ENCODE data around the gene SNTB2.
"Not testable (repeated sequence)": the region's sequence is repeated elsewhere in the genome, so short reads cannot be mapped to it uniquely, and the experiment has no call there.

Gene SNTB2

GRCh38 chr16:69239851-69240250, 52.9 kb downstream of the SNTB2 start:
- DNase-seq: no peak

DNA sequence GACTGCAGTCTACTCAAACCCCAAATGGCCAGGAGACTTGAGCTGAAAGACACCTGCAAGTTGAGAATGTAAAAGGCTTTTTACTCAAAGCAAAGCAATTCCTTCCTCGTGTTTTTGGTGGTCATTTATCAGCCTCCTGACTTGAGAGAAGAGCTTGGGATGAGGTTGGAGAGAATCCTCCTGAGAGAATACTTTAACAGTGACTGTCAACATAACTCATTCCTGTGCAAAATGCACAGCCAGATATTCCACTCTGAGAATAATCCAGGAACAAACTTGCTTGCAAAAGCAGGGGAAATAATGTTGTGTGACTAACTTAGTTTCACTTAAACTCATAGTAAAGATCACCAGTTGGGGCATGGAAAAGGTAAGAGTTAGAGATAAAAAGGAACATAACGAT, 53.4 kb downstream of the SNTB2 start:
- no peak for DNase-seq

- DNase-seq: no peak
Observed at GRCh38 chr16:69241926-69242325, 55.0 kb downstream of the SNTB2 start.

- DNase-seq: no peak
Observed at GRCh38 chr16:69243479-69243878, 56.5 kb downstream of the SNTB2 start.

DNA sequence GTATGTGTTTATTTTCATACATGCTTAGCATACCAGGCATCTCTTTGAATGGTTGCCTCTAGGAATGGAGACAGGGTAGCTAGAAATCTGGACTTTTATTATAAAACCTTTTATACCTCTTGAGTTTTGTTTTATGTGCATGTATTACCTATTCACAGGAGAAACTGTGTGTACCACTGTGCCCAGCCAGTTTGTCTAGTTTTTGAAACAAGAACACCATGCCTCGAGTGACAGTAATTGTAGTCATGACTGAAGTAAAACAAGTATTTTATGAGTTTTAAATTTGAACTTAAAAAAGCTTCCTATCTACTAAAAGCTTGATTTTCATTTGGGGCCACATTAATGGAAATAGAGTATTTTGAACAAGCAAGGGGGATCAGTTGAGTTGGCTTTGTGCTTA, 57.4 kb downstream of the SNTB2 start:
- DNase-seq: no peak

GRCh38 chr16:69250081-69250480, 63.1 kb downstream of the SNTB2 start:
- no peak for DNase-seq

GRCh38 chr16:69253870-69254341, 66.9 kb downstream of the SNTB2 start:
- no peak for DNase-seq

GRCh38 chr16:69259428-69259764, 72.4 kb downstream of the SNTB2 start:
- not testable (repeated sequence) for DNase-seq

DNA sequence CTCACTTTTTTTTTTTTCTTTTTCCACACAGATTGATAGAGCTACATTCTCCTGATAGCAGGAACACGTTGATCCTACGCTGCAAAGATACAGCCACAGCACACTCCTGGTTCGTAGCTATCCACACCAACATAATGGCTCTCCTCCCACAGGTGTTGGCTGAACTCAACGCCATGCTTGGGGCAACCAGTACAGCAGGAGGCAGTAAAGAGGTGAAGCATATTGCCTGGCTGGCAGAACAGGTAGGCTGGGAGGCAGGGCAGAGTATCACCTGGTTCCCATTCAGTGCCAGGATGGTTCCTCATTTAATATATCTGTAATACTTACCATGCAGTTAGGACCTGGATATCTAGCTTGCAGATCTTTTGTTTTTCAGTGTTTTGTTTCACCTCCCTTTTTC, 73.1 kb downstream of the SNTB2 start:
- DNase-seq: no peak

- DNase-seq: no peak
Observed at GRCh38 chr16:69260506-69260905, 73.5 kb downstream of the SNTB2 start.

- DNase-seq: no peak
Observed at GRCh38 chr16:69266334-69267063, 79.5 kb downstream of the SNTB2 start.

GRCh38 chr16:69267633-69268032, 80.7 kb downstream of the SNTB2 start:
- DNase-seq: no peak

GRCh38 chr16:69270395-69270794, 83.4 kb downstream of the SNTB2 start:
- DNase-seq: no peak

DNA sequence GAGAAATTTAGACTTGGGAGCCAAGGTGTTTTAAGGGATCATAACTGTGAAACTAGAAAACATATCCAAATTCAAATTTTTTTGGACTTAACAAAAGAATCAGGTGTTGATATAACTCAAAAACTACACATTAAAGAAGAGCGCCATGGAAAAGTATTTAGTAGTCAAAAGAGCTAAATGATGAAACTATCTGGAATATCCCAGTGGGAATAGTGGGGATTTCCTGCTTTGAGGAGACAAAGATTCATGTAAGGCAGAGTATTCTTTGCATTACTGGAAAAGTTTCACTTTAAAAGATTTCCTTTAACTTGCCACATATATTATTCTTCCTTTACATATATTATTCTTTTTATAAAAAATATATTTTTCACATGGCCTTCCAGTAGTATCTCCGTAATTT, 83.9 kb downstream of the SNTB2 start:
- no peak for DNase-seq

DNA sequence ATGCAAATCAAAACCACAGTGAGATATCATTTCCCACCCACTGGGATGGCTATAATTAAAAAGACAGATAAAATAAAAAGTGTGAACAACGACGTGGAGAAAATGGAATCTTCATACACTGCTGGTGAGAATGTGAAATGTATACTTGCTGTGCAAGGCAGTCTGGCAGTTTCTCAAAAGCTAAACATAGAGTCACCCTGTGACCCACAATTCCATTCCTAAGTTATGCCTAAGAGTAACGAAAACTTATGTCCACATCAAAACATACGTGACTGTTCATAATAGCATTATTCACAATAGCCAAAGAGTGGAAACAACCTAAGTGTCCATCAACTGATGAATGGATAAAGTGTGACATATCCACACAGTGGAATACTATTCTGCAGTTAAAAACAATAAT, 86.0 kb downstream of the SNTB2 start:
- no peak for DNase-seq

GRCh38 chr16:69274699-69275235, 87.8 kb downstream of the SNTB2 start:
- no peak for DNase-seq

- DNase-seq: no peak
Observed at GRCh38 chr16:69276148-69277115, 89.5 kb downstream of the SNTB2 start.

- DNase-seq: no peak
Observed at GRCh38 chr16:69277413-69277812, 90.4 kb downstream of the SNTB2 start.

- DNase-seq: no peak
Observed at GRCh38 chr16:69283851-69284250, 96.9 kb downstream of the SNTB2 start.

GRCh38 chr16:69285240-69285639, 98.3 kb downstream of the SNTB2 start:
- DNase-seq: no peak

GRCh38 chr16:69286941-69287713, 100.2 kb downstream of the SNTB2 start:
- peak; percentile 25 for DNase-seq

DNA sequence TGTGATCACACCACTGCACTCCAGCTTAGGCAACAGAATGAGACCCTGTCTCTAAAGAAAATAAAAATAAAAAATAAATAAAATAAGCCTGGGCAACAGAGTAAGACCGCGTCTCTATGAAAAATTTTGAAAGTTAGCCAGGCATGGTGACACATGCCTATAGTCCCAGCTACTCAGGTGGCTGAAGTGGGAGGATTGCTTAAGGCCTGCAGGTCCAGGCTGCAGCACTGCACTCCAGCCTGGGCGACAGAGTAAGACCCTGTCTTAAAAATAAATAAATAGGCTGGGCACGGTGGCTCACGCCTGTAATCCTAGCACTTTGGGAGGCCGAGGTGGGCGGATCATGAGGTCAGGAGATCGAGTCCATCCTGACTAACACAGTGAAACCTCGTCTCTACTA, 104.7 kb downstream of the SNTB2 start:
- DNase-seq: not testable (repeated sequence)

DNA sequence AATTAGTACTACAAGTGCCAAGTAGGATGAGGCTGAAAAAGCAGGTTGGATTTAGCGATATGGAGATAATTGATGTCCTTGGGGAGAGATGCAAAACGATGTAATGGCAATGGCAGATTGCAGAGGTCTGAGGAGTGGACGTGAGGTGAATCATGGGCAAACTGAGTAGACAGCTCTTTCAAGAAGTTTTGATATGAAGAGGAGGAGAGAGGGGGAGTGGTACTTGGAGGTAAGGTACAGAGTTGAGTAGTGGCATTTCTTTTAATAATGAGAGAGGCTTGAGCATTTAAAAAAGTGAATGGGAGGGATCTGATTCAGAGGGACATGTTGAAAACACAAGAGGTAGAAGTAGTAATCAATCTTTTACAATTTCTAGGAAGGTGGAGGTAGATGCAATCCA, 106.4 kb downstream of the SNTB2 start:
- no peak for DNase-seq

Data from NCI-H2107 (cell line).